Fibroblast of skin of right biceps (primary cell): Measurements from ENCODE around the gene F11R.
A peak's percentile ranks its signal among the peaks of the same experiment; 100 is the strongest.
"Not testable (repeated sequence)": the region's sequence is repeated elsewhere in the genome, so short reads cannot be mapped to it uniquely, and the experiment has no call there.

ENCODE experiments used
- DNase-seq: peaks from one replicate; pipeline ENCODE4 v3.0.0-alpha.2; 2013

F11R gene

GRCh38 chr1:161009602-161010211 lies 11.2 kb downstream of the F11R start:
- DNase-seq, result no peak

- no peak for DNase-seq
Observed at GRCh38 chr1:161008869-161009510, 12.0 kb downstream of the F11R start.

GRCh38 chr1:161007369-161007768 lies 13.6 kb downstream of the F11R start:
- no peak for DNase-seq

- no peak for DNase-seq
Observed at GRCh38 chr1:161006563-161006962, 14.4 kb downstream of the F11R start.

GRCh38 chr1:161001525-161001924 lies 19.4 kb downstream of the F11R start:
- no peak for DNase-seq

- DNase-seq, result no peak
Observed at GRCh38 chr1:161000736-161001480, 20.0 kb downstream of the F11R start.

- no peak for DNase-seq
Observed at GRCh38 chr1:160999376-160999775, 21.6 kb downstream of the F11R start.

GRCh38 chr1:160997323-160998038 lies 23.5 kb downstream of the F11R start:
- peak; percentile 49 for DNase-seq

- peak; percentile 59 for DNase-seq
Observed at GRCh38 chr1:160996178-160996577, 24.8 kb downstream of the F11R start.

GRCh38 chr1:160993544-160994193 lies 27.3 kb downstream of the F11R start:
- peak; percentile 59 for DNase-seq

- not testable (repeated sequence) for DNase-seq
Observed at GRCh38 chr1:160992036-160992435, 28.9 kb downstream of the F11R start.

GRCh38 chr1:160987359-160988050 lies 33.4 kb downstream of the F11R start:
- DNase-seq, result no peak

- no peak for DNase-seq
Observed at GRCh38 chr1:160985723-160986122, 35.2 kb downstream of the F11R start.

GRCh38 chr1:160981584-160982411 lies 39.2 kb downstream of the F11R start:
- DNase-seq, result no peak

- DNase-seq, result no peak
Observed at GRCh38 chr1:160979286-160979685, 41.7 kb downstream of the F11R start.

GRCh38 chr1:160978510-160978927 lies 42.4 kb downstream of the F11R start:
- DNase-seq, result no peak

GRCh38 chr1:160975026-160975425 lies 45.9 kb downstream of the F11R start:
- DNase-seq, result no peak

- no peak for DNase-seq
Observed at GRCh38 chr1:160973491-160973890, 47.5 kb downstream of the F11R start.

- DNase-seq, result no peak
Observed at GRCh38 chr1:160972939-160973338, 48.0 kb downstream of the F11R start.

- no peak for DNase-seq
Observed at GRCh38 chr1:160971618-160972056, 49.3 kb downstream of the F11R start.

- DNase-seq, result no peak
Observed at GRCh38 chr1:160963521-160963920, 57.4 kb downstream of the F11R start.
